Measurements from ENCODE around the gene ISG20. TPM values are rescaled to one million over a fixed set of nuclear protein-coding genes. Genes with fewer than 3 reads are reported as not detected.

Gene ISG20
- total RNA-seq, 1 donor, result 3.3 TPM

- Histone ChIP-seq H3K4me1 (ENCODE audit: insufficient read depth, low read length) (peaks cover 33% of the 10 kb centered on the region), H3K4me3 (ENCODE audit: insufficient read depth, low read length) (peak overlapping the region; percentile 94), H3K9me3 (ENCODE audit: low read depth, low read length) (no peaks in the 10 kb centered on the region), H4K20me1 (ENCODE audit: insufficient read depth, low read length) (peaks cover 55% of the 10 kb centered on the region), H3K79me2 (ENCODE audit: insufficient read depth, low read length) (peaks cover 73% of the 10 kb centered on the region), H3K36me3 (ENCODE audit: insufficient read depth, low read length) (peaks cover 38% of the 10 kb centered on the region), H3K27ac (ENCODE audit: low read depth, low read length) (peak overlapping the region; percentile 99), H3K27me3 (ENCODE audit: insufficient read depth, low read length) (no peaks in the 10 kb centered on the region), H3K4me2 (ENCODE audit: insufficient read depth, low read length) (peak overlapping the region; percentile 100), H2AFZ (ENCODE audit: low read length) (no peak overlapping the region)
- TF ChIP-seq CTCF (IDR thresholded peaks at IDR 0.05; ENCODE audit: extremely low read depth, low read depth, low read length), result no peak
- DNase-seq (ENCODE audit: insufficient read length, low spot score, missing footprints), result peak; percentile 98
Measured at GRCh38 chr15:88623061-88623460, 15.8 kb upstream of the ISG20 start.

GRCh38 chr15:88623632-88624031 lies 15.2 kb upstream of the ISG20 start:
- DNase-seq (ENCODE audit: insufficient read length, low spot score, missing footprints), result no peak
- H2AFZ ChIP-seq (ENCODE audit: low read length), result no peak overlapping the region
- H3K36me3 ChIP-seq (ENCODE audit: insufficient read depth, low read length), result peaks cover 43% of the 10 kb centered on the region
- H4K20me1 ChIP-seq (ENCODE audit: insufficient read depth, low read length), result peaks cover 61% of the 10 kb centered on the region
- no peaks in the 10 kb centered on the region for H3K9me3 ChIP-seq (ENCODE audit: low read depth, low read length)
- peaks cover 33% of the 10 kb centered on the region for H3K4me1 ChIP-seq (ENCODE audit: insufficient read depth, low read length)
- peak overlapping the region; percentile 14 for H3K4me3 ChIP-seq (ENCODE audit: insufficient read depth, low read length)
- peaks cover 79% of the 10 kb centered on the region for H3K79me2 ChIP-seq (ENCODE audit: insufficient read depth, low read length)
- TF ChIP-seq CTCF (IDR thresholded peaks at IDR 0.05; ENCODE audit: extremely low read depth, low read depth, low read length), result no peak
- H3K27me3 ChIP-seq (ENCODE audit: insufficient read depth, low read length), result no peaks in the 10 kb centered on the region
- peak overlapping the region; percentile 99 for H3K27ac ChIP-seq (ENCODE audit: low read depth, low read length)
- peak overlapping the region; percentile 100 for H3K4me2 ChIP-seq (ENCODE audit: insufficient read depth, low read length)

- H2AFZ ChIP-seq (ENCODE audit: low read length), result no peak overlapping the region
- H3K4me1 ChIP-seq (ENCODE audit: insufficient read depth, low read length), result peaks cover 33% of the 10 kb centered on the region
- H3K36me3 ChIP-seq (ENCODE audit: insufficient read depth, low read length), result peaks cover 50% of the 10 kb centered on the region
- H3K4me3 ChIP-seq (ENCODE audit: insufficient read depth, low read length), result peak overlapping the region; percentile 14
- no peaks in the 10 kb centered on the region for H3K9me3 ChIP-seq (ENCODE audit: low read depth, low read length)
- TF ChIP-seq CTCF (IDR thresholded peaks at IDR 0.05; ENCODE audit: extremely low read depth, low read depth, low read length), result peak; percentile 42
- peaks cover 86% of the 10 kb centered on the region for H3K79me2 ChIP-seq (ENCODE audit: insufficient read depth, low read length)
- no peaks in the 10 kb centered on the region for H3K27me3 ChIP-seq (ENCODE audit: insufficient read depth, low read length)
- H3K27ac ChIP-seq (ENCODE audit: low read depth, low read length), result peak overlapping the region; percentile 99
- peaks cover 68% of the 10 kb centered on the region for H4K20me1 ChIP-seq (ENCODE audit: insufficient read depth, low read length)
- no peak for DNase-seq (ENCODE audit: insufficient read length, low spot score, missing footprints)
- H3K4me2 ChIP-seq (ENCODE audit: insufficient read depth, low read length), result peak overlapping the region; percentile 100
Measured at GRCh38 chr15:88624156-88624970, 14.5 kb upstream of the ISG20 start.

GRCh38 chr15:88624971-88625490 lies 13.8 kb upstream of the ISG20 start:
- H3K27ac ChIP-seq (ENCODE audit: low read depth, low read length), result peak overlapping the region; percentile 99
- peaks cover 34% of the 10 kb centered on the region for H3K4me1 ChIP-seq (ENCODE audit: insufficient read depth, low read length)
- peak overlapping the region; percentile 100 for H3K4me2 ChIP-seq (ENCODE audit: insufficient read depth, low read length)
- H3K36me3 ChIP-seq (ENCODE audit: insufficient read depth, low read length), result peaks cover 57% of the 10 kb centered on the region
- no peaks in the 10 kb centered on the region for H3K27me3 ChIP-seq (ENCODE audit: insufficient read depth, low read length)
- H2AFZ ChIP-seq (ENCODE audit: low read length), result no peak overlapping the region
- no peak overlapping the region for H3K4me3 ChIP-seq (ENCODE audit: insufficient read depth, low read length)
- DNase-seq (ENCODE audit: insufficient read length, low spot score, missing footprints), result no peak
- peaks cover 93% of the 10 kb centered on the region for H3K79me2 ChIP-seq (ENCODE audit: insufficient read depth, low read length)
- peaks cover 75% of the 10 kb centered on the region for H4K20me1 ChIP-seq (ENCODE audit: insufficient read depth, low read length)
- TF ChIP-seq CTCF (IDR thresholded peaks at IDR 0.05; ENCODE audit: extremely low read depth, low read depth, low read length), result no peak
- no peaks in the 10 kb centered on the region for H3K9me3 ChIP-seq (ENCODE audit: low read depth, low read length)

Data from osteoblast (primary cell).